Left ventricle myocardium inferior (tissue), 1 donor: ENCODE results near the gene UBN2. TPM values are rescaled to one million over a fixed set of nuclear protein-coding genes. Genes with fewer than 3 reads are reported as not detected.

Source experiments
- DNase-seq: peaks from one replicate; pipeline ENCODE4 v3.0.0-alpha.2; 2020
- H3K27ac ChIP-seq: fragments of 200-600 bp; replicated peaks from 2 replicates; pipeline ENCODE4 v1.8.0; 2021
- H3K27me3 ChIP-seq: fragments of 200-600 bp; 2 replicates; pipeline ENCODE4 v1.8.0; 2021; ENCODE audit warnings: low read depth
- H3K36me3 ChIP-seq: fragments of 200-600 bp; 2 replicates; pipeline ENCODE4 v1.8.0; 2021
- H3K4me1 ChIP-seq: fragments of 200-600 bp; 2 replicates; pipeline ENCODE4 v1.8.0; 2021
- H3K4me3 ChIP-seq: fragments of 200-600 bp; 2 replicates; pipeline ENCODE4 v1.8.0; 2021; ENCODE audit warnings: mild to moderate bottlenecking, moderate library complexity
- H3K9me3 ChIP-seq: fragments of 200-600 bp; replicated peaks from 2 replicates; pipeline ENCODE4 v1.8.0; 2021
- CTCF ChIP-seq: fragments of 200-600 bp; IDR thresholded peaks from 2 replicates; pipeline ENCODE4 v1.8.0; 2021; ENCODE audit warnings: antibody characterized with exemption, mild to moderate bottlenecking, borderline replicate concordance
- intact Hi-C: fragments of 100-400 bp; cut with micrococcal nuclease; formaldehyde crosslinking; loops from one replicate; pipeline ENCODE4 v1.11.0; 2022
- total RNA-seq: library from RNA; stranded (reverse); fragmentation: NEBNext Ultra II Directional; extraction: Animal tissue kit (Norgen Biotek cat#: 25700); gene quantifications from one replicate; pipeline ENCODE4 v1.2.1, GENCODE V29; 2021
- donor health status: DM: no; HTN: yes; CAD: no; lungs with severe emphysema.

UBN2 gene
- total RNA-seq, 1 donor from 2014 or later, result 14.4 TPM

DNA sequence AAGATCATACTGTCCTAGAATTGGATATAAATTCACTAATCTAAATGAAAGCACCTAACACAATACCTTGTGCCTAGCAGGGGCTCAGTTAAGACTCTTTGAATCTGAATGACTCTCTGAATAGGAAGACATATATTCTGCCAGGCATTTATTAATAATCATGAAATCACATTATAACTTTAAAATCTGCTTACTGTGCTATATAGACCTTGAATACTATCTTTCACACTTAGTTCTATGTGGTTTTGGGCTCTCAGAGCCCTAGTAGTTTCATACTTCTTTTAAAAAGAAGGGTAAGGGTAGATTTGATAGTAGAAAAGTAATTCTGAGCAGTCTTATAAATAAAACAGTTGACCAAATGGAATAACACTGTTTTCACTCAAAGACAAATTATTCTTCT, 10.2 kb downstream of the UBN2 start:
- Histone ChIP-seq H3K27ac (no peak overlapping the region), H3K27me3 (no peaks in the 10 kb centered on the region), H3K36me3 (peaks cover 68% of the 10 kb centered on the region), H3K4me1 (peaks cover 16% of the 10 kb centered on the region), H3K4me3 (no peak overlapping the region), H3K9me3 (no peaks in the 10 kb centered on the region)
- no peak for DNase-seq
- no peak for TF ChIP-seq CTCF
- intact Hi-C loops, result no loop called here

GRCh38 chr7:139242741-139243281, 11.8 kb downstream of the UBN2 start:
- DNase-seq, result no peak
- H3K36me3 ChIP-seq, result peaks cover 61% of the 10 kb centered on the region
- H3K4me1 ChIP-seq, result peaks cover 25% of the 10 kb centered on the region
- no peaks in the 10 kb centered on the region for H3K9me3 ChIP-seq
- TF ChIP-seq CTCF, result no peak
- no peaks in the 10 kb centered on the region for H3K27me3 ChIP-seq
- no peak overlapping the region for H3K27ac ChIP-seq
- intact Hi-C loops, result no loop called here
- H3K4me3 ChIP-seq, result no peak overlapping the region

GRCh38 chr7:139245401-139245800, 14.4 kb downstream of the UBN2 start:
- Histone ChIP-seq H3K27me3 (no peaks in the 10 kb centered on the region), H3K4me3 (no peak overlapping the region), H3K27ac (no peak overlapping the region), H3K4me1 (peaks cover 25% of the 10 kb centered on the region), H3K36me3 (peaks cover 49% of the 10 kb centered on the region), H3K9me3 (no peaks in the 10 kb centered on the region)
- intact Hi-C loops, result no loop called here
- no peak for TF ChIP-seq CTCF
- DNase-seq, result no peak

DNA sequence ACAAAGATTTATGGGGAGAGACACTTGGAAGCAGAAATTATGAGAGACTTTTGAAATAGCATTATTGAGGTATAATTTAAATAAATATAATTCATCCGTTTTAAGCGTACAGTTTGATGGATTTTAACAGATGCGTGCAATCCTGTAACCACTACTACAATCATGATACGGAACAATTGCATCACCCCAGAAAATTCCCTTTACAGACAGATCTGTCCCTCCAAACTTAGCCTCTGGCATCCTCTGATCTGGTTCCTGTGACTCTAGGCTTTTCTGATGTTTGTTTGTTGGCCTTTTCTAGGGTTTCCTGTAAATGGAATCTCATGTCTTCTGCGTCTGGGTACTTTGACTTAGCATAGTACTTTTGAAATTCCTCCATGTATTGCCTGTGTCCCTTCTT, 15.5 kb downstream of the UBN2 start:
- Histone ChIP-seq H3K36me3 (peaks cover 53% of the 10 kb centered on the region), H3K4me3 (no peak overlapping the region), H3K4me1 (peaks cover 25% of the 10 kb centered on the region), H3K9me3 (no peaks in the 10 kb centered on the region), H3K27ac (no peak overlapping the region), H3K27me3 (no peaks in the 10 kb centered on the region)
- no peak for DNase-seq
- intact Hi-C loops, result no loop called here
- no peak for TF ChIP-seq CTCF

DNA sequence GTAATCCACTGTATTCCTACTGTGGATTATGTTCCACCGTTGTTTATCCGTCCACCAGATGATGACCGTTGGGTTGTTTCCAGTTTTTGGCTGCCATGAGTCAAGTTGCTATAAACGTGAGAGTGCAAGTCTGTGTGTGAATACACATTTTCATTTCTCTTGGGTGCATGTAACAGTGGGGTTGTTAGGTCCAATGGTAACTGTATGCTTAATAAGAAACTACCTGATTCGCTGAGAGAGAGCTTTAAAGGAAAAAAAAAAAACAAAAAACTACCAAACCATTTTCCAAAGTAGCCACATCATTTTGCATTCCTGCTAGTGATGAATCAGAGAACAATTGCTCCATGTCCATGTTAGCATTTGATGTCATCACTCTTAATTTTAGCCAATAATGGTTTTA, 15.9 kb downstream of the UBN2 start:
- Histone ChIP-seq H3K4me3 (no peak overlapping the region), H3K9me3 (no peaks in the 10 kb centered on the region), H3K27me3 (no peaks in the 10 kb centered on the region), H3K36me3 (peaks cover 57% of the 10 kb centered on the region), H3K4me1 (peaks cover 25% of the 10 kb centered on the region), H3K27ac (no peak overlapping the region)
- intact Hi-C loops, result no loop called here
- no peak for TF ChIP-seq CTCF
- no peak for DNase-seq
